Adrenal gland (tissue), 12 donors: ENCODE results near the gene CORO7. TPM values are rescaled to one million over a fixed set of nuclear protein-coding genes. Genes with fewer than 3 reads are reported as not detected.

ENCODE experiments used
- DNase-seq, 7 donors: peaks; one replicate each; pipeline ENCODE4 v3.0.0-alpha.2; 2019 to 2020
- H3K27ac ChIP-seq, 5 donors: fragments of 200-600 bp; sonication (generic) in 4 of 5; 1 replicate in 3 of 5; 2 replicates in 2 of 5; pipeline versions ENCODE4 v1.5.1 to v1.8.0; 2016 to 2020; ENCODE audit warnings: mild to moderate bottlenecking in 1 of 5
- H3K27me3 ChIP-seq: fragments of 200-600 bp; 2 replicates; pipeline ENCODE4 v1.8.0; 2021
- H3K36me3 ChIP-seq, 2 donors: fragments of 200-600 bp; replicated peaks in 1 of 2; 1 replicate in 1 of 2; 2 replicates in 1 of 2; pipeline versions ENCODE4 v1.5.1 to v1.8.0; 2018 to 2022
- H3K4me1 ChIP-seq, 2 donors: fragments of 200-600 bp; replicated peaks in 1 of 2; 1 replicate in 1 of 2; 2 replicates in 1 of 2; pipeline versions ENCODE4 v1.5.1 to v1.8.0; 2018 to 2021
- H3K4me3 ChIP-seq, 4 donors: fragments of 200-600 bp; sonication (generic) in 3 of 4; one replicate each; pipeline ENCODE4 v1.5.1; 2016 to 2018
- H3K9me3 ChIP-seq, 3 donors: fragments of 200-600 bp; sonication (generic) in 1 of 3; replicated peaks in 1 of 3; 1 replicate in 2 of 3; 2 replicates in 1 of 3; pipeline versions ENCODE4 v1.5.1 to v1.8.0; 2016 to 2021
- POLR2A ChIP-seq, 2 donors: fragments of 450-650 bp; IDR thresholded peaks; one replicate each; pipeline ENCODE4 v1.6.1; 2017; ENCODE audit warnings: antibody characterized with exemption in 2 of 2, mild to moderate bottlenecking in 2 of 2, moderate library complexity in 1 of 2
- WGBS, 4 donors: extraction: QIAGEN DNeasy Blood & Tissue Kit in 2 of 4; methylation state at CpG; one replicate each; pipeline versions ENCODE4 v1.1.5 to v1.1.7; 2013 to 2017; 5-methylcytosine and 5-hydroxymethylcytosine counted together
- intact Hi-C, 2 donors: fragments of 100-400 bp; cut with DNase I; formaldehyde crosslinking; loops; one replicate each; pipeline versions ENCODE4 v1.14.1 to v1.15.0; 2022 to 2023
- polyA plus RNA-seq, 3 donors: library from polyadenylated mRNA; stranded (reverse); fragments of 200-250 nt in 2 of 3; fragments of 350-450 nt in 1 of 3; fragmentation: Illumina TruSeq in 1 of 3; extraction: RNeasy Lipid Tissue Mini Kit (QIAGEN cat#74804) in 1 of 3; gene quantifications; one replicate each; pipeline ENCODE4 v1.2.3, GENCODE V29; 2013 to 2014
- total RNA-seq, 9 donors: library from RNA; depleted of rRNA in 4 of 9; stranded (reverse); fragments of >200 nt in 4 of 9; fragments of 120-200 nt in 1 of 9; fragmentation: NEBNext Ultra II Directional in 1 of 9; extraction: Animal tissue kit (Norgen Biotek cat#: 25700) in 1 of 9; gene quantifications; one replicate each; pipeline versions ENCODE4 v1.1.0 to v1.2.4, GENCODE V29; 2013 to 2023
- TF ChIP-seq, protein P1 (sequence below), 6 experiments: fragments of 450-650 bp in 4 of 6; fragments of 200-600 bp in 2 of 6; sonication (generic) in 1 of 6; IDR thresholded peaks; 1 replicate in 5 of 6; 2 replicates in 1 of 6; pipeline versions ENCODE4 v1.5.1 to v1.8.0; 2016 to 2021; ENCODE audit warnings: antibody characterized with exemption in 6 of 6, mild to moderate bottlenecking in 2 of 6, moderate library complexity in 1 of 6
- donor health status: healthy with polysubstance abuse.
- donor health status: Bipolar disorder and iron deficiency.
- donor health status: DM: yes; HTN: yes; CAD: no.
- donor health status: DM: no; HTN: no; CAD: no.
- donor health status: DM: no; HTN: no; CAD: no.
- donor health status: DM: yes; HTN: yes; CAD: no.

The CORO7 gene
- total and polyA plus RNA-seq, 12 donors, result 4.3 to 61.0 (median 34.7) TPM

DNA sequence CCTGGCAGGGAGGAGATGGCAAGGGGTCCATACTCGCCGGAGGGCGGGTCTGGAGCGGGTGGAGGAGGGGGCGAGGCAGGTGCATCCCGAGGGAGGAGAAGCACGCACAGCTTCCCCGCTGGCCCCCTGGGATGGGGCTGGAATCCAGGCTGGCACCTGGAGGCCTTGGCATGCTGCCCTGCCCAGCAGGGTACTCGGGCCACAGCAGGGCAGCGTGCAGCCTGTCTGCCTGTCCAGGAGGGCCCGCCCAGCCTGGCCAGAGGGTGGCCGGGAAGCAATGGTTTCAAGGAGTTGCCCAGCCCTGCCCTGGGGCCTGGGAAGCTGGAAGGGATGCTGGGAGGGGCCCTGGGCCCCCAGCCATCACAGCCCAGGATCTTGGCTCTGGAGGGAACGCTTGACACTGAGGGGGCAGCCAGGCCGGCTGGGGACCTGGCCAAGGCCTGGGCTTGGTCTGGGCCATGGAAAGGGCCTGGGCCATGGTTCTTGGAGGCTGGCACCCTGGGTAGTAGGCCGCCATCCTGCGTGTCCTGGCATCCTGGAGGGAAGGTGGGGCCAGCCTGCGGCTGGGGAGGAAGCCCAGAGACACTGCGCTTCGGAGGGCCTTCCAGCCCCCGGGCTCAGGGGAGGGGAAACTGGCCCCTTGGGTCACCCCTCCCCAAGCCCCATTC, 99.4 kb downstream of the CORO7 start:
- H3K27me3 ChIP-seq, result no peaks in the 10 kb centered on the region
- no peaks in the 10 kb centered on the region for H3K36me3 ChIP-seq
- 0 to 25% (median 15%) methylated on average over 8 to 20 of the region's 20 CpGs for WGBS, 4 donors
- TF ChIP-seq POLR2A (IDR thresholded peaks at IDR 0.05), result peak in 1 of 2 donors; percentile 35
- TF ChIP-seq, protein P1, sequence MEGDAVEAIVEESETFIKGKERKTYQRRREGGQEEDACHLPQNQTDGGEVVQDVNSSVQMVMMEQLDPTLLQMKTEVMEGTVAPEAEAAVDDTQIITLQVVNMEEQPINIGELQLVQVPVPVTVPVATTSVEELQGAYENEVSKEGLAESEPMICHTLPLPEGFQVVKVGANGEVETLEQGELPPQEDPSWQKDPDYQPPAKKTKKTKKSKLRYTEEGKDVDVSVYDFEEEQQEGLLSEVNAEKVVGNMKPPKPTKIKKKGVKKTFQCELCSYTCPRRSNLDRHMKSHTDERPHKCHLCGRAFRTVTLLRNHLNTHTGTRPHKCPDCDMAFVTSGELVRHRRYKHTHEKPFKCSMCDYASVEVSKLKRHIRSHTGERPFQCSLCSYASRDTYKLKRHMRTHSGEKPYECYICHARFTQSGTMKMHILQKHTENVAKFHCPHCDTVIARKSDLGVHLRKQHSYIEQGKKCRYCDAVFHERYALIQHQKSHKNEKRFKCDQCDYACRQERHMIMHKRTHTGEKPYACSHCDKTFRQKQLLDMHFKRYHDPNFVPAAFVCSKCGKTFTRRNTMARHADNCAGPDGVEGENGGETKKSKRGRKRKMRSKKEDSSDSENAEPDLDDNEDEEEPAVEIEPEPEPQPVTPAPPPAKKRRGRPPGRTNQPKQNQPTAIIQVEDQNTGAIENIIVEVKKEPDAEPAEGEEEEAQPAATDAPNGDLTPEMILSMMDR (IDR thresholded peaks at IDR 0.05), result no peak
- intact Hi-C loops, result no loop called here
- peak overlapping the region; percentile 51 to 95 (median 80) for H3K4me3 ChIP-seq
- no peaks in the 10 kb centered on the region for H3K9me3 ChIP-seq
- H3K4me1 ChIP-seq, result peaks cover 58 to 61% of the 10 kb centered on the region in 2 donors
- peak in 6 of 7 donors; percentile 64 to 74 (median 68) for DNase-seq
- peak overlapping the region; percentile 52 to 97 (median 83) for H3K27ac ChIP-seq

DNA sequence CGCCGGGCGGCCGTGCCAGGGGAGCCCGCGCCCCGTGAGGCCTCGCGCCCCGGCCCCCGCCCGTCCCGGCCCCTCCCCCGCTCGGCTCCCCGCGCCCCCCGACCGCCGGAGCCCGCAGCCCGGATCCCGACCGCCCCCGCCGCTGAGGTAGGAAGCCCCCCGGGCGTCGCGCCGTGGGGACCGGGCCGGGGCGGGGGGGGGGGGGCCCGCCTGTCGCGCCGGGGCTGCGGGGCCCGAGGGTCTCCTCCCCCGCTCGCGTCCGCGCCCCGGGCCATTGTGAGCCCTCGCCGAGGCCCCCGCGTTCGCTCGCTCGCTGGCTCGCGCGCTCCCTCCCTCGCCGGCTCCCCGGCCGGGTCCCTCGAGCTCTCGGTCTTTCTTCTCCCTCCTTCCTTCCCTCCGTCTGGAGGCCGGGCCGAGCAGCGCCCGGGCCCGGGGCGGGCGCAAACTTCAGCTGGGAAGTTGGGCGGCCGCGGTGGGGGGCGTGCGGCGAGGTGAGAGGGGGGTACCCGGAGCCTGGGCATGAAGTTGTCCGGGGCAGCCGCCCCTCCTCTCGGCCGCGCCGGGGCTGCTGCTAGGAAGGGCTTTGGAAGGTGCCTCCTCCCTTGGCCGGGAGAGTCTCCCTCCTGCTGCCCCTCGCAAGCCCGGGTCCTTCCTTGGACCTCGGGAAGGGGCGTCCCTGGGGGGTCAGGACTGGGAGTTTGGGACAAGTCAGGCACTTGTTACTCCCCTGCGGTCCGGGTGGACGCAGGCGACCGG, 100.1 kb downstream of the CORO7 start:
- 1 to 3% (median 3%) methylated on average over 10 to 83 of the region's 93 CpGs for WGBS, 4 donors

DNA sequence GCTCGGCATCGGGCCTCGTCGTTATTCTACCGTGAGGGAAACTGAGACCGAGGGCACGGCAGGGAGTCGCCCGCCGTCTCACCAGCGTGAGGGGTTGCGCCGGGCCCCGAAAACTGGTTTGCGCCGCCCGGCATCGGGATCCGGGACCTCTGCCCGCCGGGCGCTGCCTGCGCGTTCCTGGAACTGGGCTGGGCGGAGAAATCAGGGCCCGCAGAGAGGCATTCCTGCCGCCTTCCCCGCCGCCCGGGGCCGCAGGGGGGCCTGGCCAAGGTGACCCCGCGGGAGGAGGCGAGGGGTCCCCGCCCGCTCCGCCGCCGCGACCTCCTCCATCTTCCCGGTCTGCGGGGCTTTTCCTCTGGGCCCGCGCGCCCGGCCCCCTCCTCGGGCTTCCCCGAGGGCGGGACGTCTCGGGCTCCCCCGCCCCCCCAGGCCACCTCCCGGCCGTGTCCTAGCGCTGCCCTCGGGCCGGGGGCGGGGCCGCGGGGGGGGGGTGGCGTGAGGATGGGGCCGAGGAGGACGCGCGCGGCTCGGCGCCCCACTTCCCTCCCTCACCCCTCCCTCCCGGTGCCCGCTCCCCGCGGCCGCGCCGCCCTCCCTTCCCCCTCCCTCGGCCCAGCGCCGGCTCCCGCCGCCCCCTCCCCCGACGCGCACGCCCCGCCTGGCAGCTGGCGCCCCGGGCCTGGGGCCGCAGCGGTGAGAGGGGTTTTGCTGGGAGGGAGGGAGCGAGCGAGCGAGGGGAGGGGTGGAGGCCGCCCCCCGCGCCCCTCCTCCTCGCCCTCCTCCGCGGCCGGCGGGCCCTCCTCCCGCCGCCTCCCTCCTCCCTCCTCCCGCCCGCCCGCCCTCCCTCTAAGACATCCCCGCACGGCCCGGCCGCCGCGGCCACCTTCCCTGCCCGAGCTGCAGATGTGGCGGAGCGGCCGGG, 100.9 kb downstream of the CORO7 start, which contains the start of gene GLIS2:
Gene GLIS2, plus strand, starts transcription at position 882 of the 922 bp plus-strand sequence. CDS start 16,214 bp downstream, outside the sequence.
- H3K27me3 ChIP-seq, result no peaks in the 10 kb centered on the region
- peak within 1 kb of the TSS; percentile 78 to 95 (median 82) for H3K4me3 ChIP-seq
- TF ChIP-seq, protein P1 (IDR thresholded peaks at IDR 0.05), result peak in 2 of 6 experiments; percentile 5 to 22
- TF ChIP-seq POLR2A (IDR thresholded peaks at IDR 0.05), result peak in 1 of 2 donors; percentile 48
- peak; percentile 78 to 87 (median 82) for DNase-seq
- WGBS, 4 donors, result 0 to 1% (median 1%) methylated on average over 4 to 89 of the region's 115 CpGs
- no peaks in the 10 kb centered on the region for H3K36me3 ChIP-seq
- peak within 1 kb of the TSS; percentile 59 to 97 (median 85) for H3K27ac ChIP-seq
- intact Hi-C loops, result no loop called here
- H3K4me1 ChIP-seq, result peaks cover 45 to 47% of the 10 kb centered on the region in 2 donors
- H3K9me3 ChIP-seq, result no peaks in the 10 kb centered on the region

More for the DNA sequence above, 100.1 kb downstream of the CORO7 start:
- no peaks in the 10 kb centered on the region for H3K36me3 ChIP-seq
- TF ChIP-seq, protein P1 (IDR thresholded peaks at IDR 0.05), result no peak
- TF ChIP-seq POLR2A (IDR thresholded peaks at IDR 0.05), result no peak
- peak in 1 of 7 donors; percentile 42 for DNase-seq
- intact Hi-C loops, result no loop called here
- peaks cover 54 to 55% of the 10 kb centered on the region in 2 donors for H3K4me1 ChIP-seq
- no peaks in the 10 kb centered on the region for H3K27me3 ChIP-seq
- H3K27ac ChIP-seq, result peak overlapping the region; percentile 52 to 97 (median 83)
- peak overlapping the region; percentile 51 to 95 (median 80) for H3K4me3 ChIP-seq
- H3K9me3 ChIP-seq, result no peaks in the 10 kb centered on the region
